Parathyroid adenoma (tissue), 2 donors: ENCODE measurements around the gene CPNE5.

Experiments used
- H2AFZ ChIP-seq: fragments of 300-600 bp; sonication (generic); one replicate; pipeline ENCODE4 v1.7.0; 2017; ENCODE audit warnings: antibody characterized with exemption, mild to moderate bottlenecking
- H3K27ac ChIP-seq: fragments of 300-600 bp; sonication (generic); one replicate; pipeline ENCODE4 v1.7.0; 2017
- H3K27me3 ChIP-seq: fragments of 300-600 bp; sonication (generic); one replicate; pipeline ENCODE4 v1.7.0; 2017; ENCODE audit warnings: low read length; ENCODE audit not compliant: control insufficient read depth, insufficient read depth
- H3K36me3 ChIP-seq: fragments of 300-600 bp; sonication (generic); one replicate; pipeline ENCODE4 v1.7.0; 2017; ENCODE audit warnings: low read length; ENCODE audit not compliant: control insufficient read depth, insufficient read depth
- H3K4me1 ChIP-seq: fragments of 300-600 bp; sonication (generic); one replicate; pipeline ENCODE4 v1.7.0; 2017; ENCODE audit warnings: control low read depth
- H3K4me2 ChIP-seq: fragments of 300-600 bp; sonication (generic); one replicate; pipeline ENCODE4 v1.7.0; 2017; ENCODE audit warnings: low read length
- H3K4me3 ChIP-seq: fragments of 300-600 bp; sonication (generic); one replicate; pipeline ENCODE4 v1.7.0; 2017; ENCODE audit warnings: low read depth, low read length
- H3K79me2 ChIP-seq: fragments of 300-600 bp; sonication (generic); one replicate; pipeline ENCODE4 v1.7.0; 2017; ENCODE audit warnings: control low read depth
- H3K9ac ChIP-seq: fragments of 300-600 bp; sonication (generic); one replicate; pipeline ENCODE4 v1.7.0; 2017; ENCODE audit warnings: mild to moderate bottlenecking
- H3K9me3 ChIP-seq: fragments of 300-600 bp; sonication (generic); one replicate; pipeline ENCODE4 v1.7.0; 2017; ENCODE audit warnings: low read length; ENCODE audit not compliant: control insufficient read depth
- CTCF ChIP-seq: fragments of 300-600 bp; sonication (generic); IDR thresholded peaks from one replicate; pipeline ENCODE4 v1.7.0; 2017; ENCODE audit warnings: antibody characterized with exemption, mild to moderate bottlenecking
- donor health status: primary hyperparathyroidism.

The CPNE5 gene

GRCh38 chr6:36858407-36858981, 19.2 kb upstream of the CPNE5 start:
- Histone ChIP-seq H3K4me2 (no peak overlapping the region), H3K27me3 (no peaks in the 10 kb centered on the region), H3K79me2 (peaks cover 4% of the 10 kb centered on the region), H3K27ac (no peak overlapping the region), H3K36me3 (no peaks in the 10 kb centered on the region), H3K9me3 (no peaks in the 10 kb centered on the region), H3K9ac (no peak overlapping the region), H3K4me3 (no peak overlapping the region), H3K4me1 (peaks cover 9% of the 10 kb centered on the region), H2AFZ (no peak overlapping the region)
- TF ChIP-seq CTCF: no peak

GRCh38 chr6:36857325-36857724, 18.1 kb upstream of the CPNE5 start:
- Histone ChIP-seq H3K4me3 (no peak overlapping the region), H2AFZ (no peak overlapping the region), H3K27ac (no peak overlapping the region), H3K9ac (no peak overlapping the region), H3K36me3 (no peaks in the 10 kb centered on the region), H3K4me1 (peaks cover 2% of the 10 kb centered on the region), H3K27me3 (no peaks in the 10 kb centered on the region), H3K79me2 (no peaks in the 10 kb centered on the region), H3K9me3 (no peaks in the 10 kb centered on the region), H3K4me2 (no peak overlapping the region)
- no peak for TF ChIP-seq CTCF

GRCh38 chr6:36856277-36856676, 17.0 kb upstream of the CPNE5 start:
- Histone ChIP-seq H3K27ac (no peak overlapping the region), H3K9ac (no peak overlapping the region), H3K27me3 (no peaks in the 10 kb centered on the region), H3K4me3 (no peak overlapping the region), H3K4me1 (no peaks in the 10 kb centered on the region), H3K79me2 (no peaks in the 10 kb centered on the region), H2AFZ (no peak overlapping the region), H3K9me3 (no peaks in the 10 kb centered on the region), H3K36me3 (no peaks in the 10 kb centered on the region), H3K4me2 (no peak overlapping the region)
- TF ChIP-seq CTCF: no peak

- Histone ChIP-seq H2AFZ (no peak overlapping the region), H3K9ac (no peak overlapping the region), H3K79me2 (no peaks in the 10 kb centered on the region), H3K27ac (no peak overlapping the region), H3K27me3 (no peaks in the 10 kb centered on the region), H3K4me3 (no peak overlapping the region), H3K36me3 (no peaks in the 10 kb centered on the region), H3K9me3 (no peaks in the 10 kb centered on the region), H3K4me1 (no peaks in the 10 kb centered on the region), H3K4me2 (no peak overlapping the region)
- TF ChIP-seq CTCF: no peak
These were observed 16.5 kb upstream of the CPNE5 start for GRCh38 chr6:36855750-36856149.

- Histone ChIP-seq H3K4me1 (peaks cover 6% of the 10 kb centered on the region), H3K9me3 (no peaks in the 10 kb centered on the region), H3K27me3 (no peaks in the 10 kb centered on the region), H3K79me2 (no peaks in the 10 kb centered on the region), H3K4me3 (no peak overlapping the region), H2AFZ (no peak overlapping the region), H3K9ac (no peak overlapping the region), H3K27ac (no peak overlapping the region), H3K36me3 (no peaks in the 10 kb centered on the region), H3K4me2 (no peak overlapping the region)
- TF ChIP-seq CTCF: no peak
These were observed 14.1 kb upstream of the CPNE5 start for GRCh38 chr6:36853325-36853724.
